Endothelial cell (in vitro differentiated cells): ENCODE results near the gene NFATC1. TPM values are rescaled to one million over a fixed set of nuclear protein-coding genes. Genes with fewer than 3 reads are reported as not detected.

Experiments
- DNase-seq: peaks from one replicate; pipeline ENCODE4 v3.0.0; 2021; ENCODE audit warnings: low spot score
- H3K27ac Mint-ChIP-seq: one replicate; pipeline ENCODE4 v1.8.0; 2021; ENCODE audit warnings: mixed read lengths, inconsistent platforms; ENCODE audit not compliant: unreplicated experiment
- H3K27me3 Mint-ChIP-seq: one replicate; pipeline ENCODE4 v1.8.0; 2021; ENCODE audit warnings: mild to moderate bottlenecking, moderate library complexity, mixed read lengths, inconsistent platforms; ENCODE audit not compliant: unreplicated experiment
- H3K36me3 Mint-ChIP-seq: one replicate; pipeline ENCODE4 v1.8.0; 2021; ENCODE audit warnings: mild to moderate bottlenecking, low read depth, mixed read lengths, inconsistent platforms; ENCODE audit not compliant: unreplicated experiment
- H3K4me1 Mint-ChIP-seq: one replicate; pipeline ENCODE4 v1.8.0; 2021; ENCODE audit warnings: mild to moderate bottlenecking, mixed read lengths, inconsistent platforms; ENCODE audit not compliant: unreplicated experiment
- H3K4me3 Mint-ChIP-seq: one replicate; pipeline ENCODE4 v1.8.0; 2021; ENCODE audit warnings: mild to moderate bottlenecking, mixed read lengths, inconsistent platforms; ENCODE audit not compliant: unreplicated experiment
- H3K9me3 Mint-ChIP-seq: one replicate; pipeline ENCODE4 v1.8.0; 2021; ENCODE audit warnings: mixed read lengths, inconsistent platforms; ENCODE audit not compliant: unreplicated experiment
- total RNA-seq: library from RNA; stranded (reverse); fragmentation: NEBNext Ultra II Directional; extraction: Animal tissue kit (Norgen Biotek cat#: 25700); gene quantifications from one replicate; pipeline ENCODE4 v1.2.1, GENCODE V29; 2021; ENCODE audit not compliant: unreplicated experiment
- TF ChIP-seq, protein P1 (sequence below): fragments of 200-600 bp; sonication (generic); IDR thresholded peaks from one replicate; pipeline ENCODE4 v1.5.0; 2021; ENCODE audit warnings: antibody characterized with exemption; ENCODE audit not compliant: unreplicated experiment

NFATC1 gene
- total RNA-seq, 1 donor from 2014 or later, result 40.6 TPM

DNA sequence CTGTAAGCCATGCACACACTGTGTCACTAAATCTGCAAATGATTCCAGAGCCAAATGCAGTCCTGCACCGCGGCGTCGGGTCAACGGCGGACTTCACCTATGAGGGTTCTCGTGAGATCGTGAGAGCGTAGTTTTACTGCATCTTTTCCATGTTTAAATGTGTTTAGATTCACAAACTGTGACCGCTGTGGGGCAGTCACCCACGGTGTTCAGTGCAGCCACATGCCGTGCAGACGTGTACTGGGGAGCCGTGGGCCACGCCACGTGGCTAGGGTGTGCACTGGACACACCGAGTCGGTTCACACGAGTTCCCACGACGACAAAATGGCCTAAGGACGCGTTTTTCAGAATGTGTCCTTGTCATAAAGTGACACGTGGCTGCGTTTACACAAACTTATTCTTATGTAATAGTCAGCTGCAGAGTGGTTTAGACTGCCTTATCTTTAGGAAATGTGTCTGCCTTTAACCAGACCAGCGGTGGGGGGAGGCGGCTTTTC lies 34.1 kb downstream of the NFATC1 start:
- peaks cover 15% of the 10 kb centered on the region for H3K36me3 Mint-ChIP-seq
- DNase-seq, result no peak
- TF ChIP-seq, protein P1, sequence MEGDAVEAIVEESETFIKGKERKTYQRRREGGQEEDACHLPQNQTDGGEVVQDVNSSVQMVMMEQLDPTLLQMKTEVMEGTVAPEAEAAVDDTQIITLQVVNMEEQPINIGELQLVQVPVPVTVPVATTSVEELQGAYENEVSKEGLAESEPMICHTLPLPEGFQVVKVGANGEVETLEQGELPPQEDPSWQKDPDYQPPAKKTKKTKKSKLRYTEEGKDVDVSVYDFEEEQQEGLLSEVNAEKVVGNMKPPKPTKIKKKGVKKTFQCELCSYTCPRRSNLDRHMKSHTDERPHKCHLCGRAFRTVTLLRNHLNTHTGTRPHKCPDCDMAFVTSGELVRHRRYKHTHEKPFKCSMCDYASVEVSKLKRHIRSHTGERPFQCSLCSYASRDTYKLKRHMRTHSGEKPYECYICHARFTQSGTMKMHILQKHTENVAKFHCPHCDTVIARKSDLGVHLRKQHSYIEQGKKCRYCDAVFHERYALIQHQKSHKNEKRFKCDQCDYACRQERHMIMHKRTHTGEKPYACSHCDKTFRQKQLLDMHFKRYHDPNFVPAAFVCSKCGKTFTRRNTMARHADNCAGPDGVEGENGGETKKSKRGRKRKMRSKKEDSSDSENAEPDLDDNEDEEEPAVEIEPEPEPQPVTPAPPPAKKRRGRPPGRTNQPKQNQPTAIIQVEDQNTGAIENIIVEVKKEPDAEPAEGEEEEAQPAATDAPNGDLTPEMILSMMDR, result no peak
- peaks cover 8% of the 10 kb centered on the region for H3K27me3 Mint-ChIP-seq
- H3K4me1 Mint-ChIP-seq, result peaks cover 8% of the 10 kb centered on the region
- H3K9me3 Mint-ChIP-seq, result no peaks in the 10 kb centered on the region
- H3K27ac Mint-ChIP-seq, result no peak overlapping the region
- no peak overlapping the region for H3K4me3 Mint-ChIP-seq

DNA sequence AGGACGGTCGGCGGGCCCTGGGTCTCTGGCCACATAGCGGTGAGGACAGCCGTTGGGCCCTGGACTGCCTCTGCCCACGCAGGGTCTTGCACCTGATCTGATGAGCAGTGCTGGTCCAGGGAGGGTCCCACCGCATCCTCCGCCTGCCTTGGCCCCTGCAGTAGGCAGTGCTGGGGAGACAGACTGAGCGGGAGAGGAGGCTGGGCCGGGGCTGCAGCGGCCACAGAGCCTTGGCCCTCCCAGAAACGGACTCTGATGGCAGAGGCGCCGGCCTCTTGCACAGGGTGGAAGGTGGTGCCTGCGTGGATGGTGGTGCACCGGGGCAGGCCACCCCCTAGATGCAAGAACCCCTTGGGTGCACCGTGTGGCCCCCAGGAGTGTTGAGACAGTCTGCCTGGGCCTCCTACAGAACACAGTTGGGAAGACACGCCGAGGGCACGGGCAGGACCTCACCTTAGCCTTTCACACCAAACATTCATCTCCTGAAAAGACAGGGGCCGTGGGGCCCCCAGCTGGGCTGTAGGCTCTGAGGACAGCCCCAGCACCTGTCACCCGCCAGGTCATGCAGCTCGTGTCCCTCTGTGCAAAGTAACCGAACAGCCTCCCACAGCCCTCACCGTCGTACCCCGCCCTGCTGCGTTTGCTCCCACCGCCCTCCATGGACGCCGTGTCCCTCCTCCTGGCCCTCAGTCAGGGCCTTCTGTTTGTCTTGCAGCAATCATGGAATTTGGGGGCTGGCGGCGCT lies 36.8 kb downstream of the NFATC1 start:
- H3K36me3 Mint-ChIP-seq, result peaks cover 10% of the 10 kb centered on the region
- DNase-seq, result no peak
- H3K4me3 Mint-ChIP-seq, result no peak overlapping the region
- peaks cover 8% of the 10 kb centered on the region for H3K4me1 Mint-ChIP-seq
- H3K27me3 Mint-ChIP-seq, result peaks cover 9% of the 10 kb centered on the region
- H3K9me3 Mint-ChIP-seq, result no peaks in the 10 kb centered on the region
- H3K27ac Mint-ChIP-seq, result no peak overlapping the region
- TF ChIP-seq, protein P1, result no peak

DNA sequence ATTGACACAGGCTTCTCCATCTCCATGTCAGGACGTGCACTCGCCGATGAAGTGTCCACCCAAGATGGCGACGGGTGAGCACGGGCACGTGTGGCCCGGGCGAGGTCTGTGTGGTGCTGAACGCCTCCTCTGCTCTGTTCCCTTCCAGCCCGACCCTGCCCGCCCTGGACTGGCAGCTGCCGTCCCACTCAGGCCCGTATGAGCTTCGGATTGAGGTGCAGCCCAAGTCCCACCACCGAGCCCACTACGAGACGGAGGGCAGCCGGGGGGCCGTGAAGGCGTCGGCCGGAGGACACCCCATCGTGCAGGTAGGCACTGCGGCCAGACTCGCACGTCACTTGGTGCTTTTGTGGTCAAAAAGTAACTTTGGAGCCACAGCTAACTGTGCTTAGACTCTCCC lies 37.7 kb downstream of the NFATC1 start:
- DNase-seq, result no peak
- H3K9me3 Mint-ChIP-seq, result no peaks in the 10 kb centered on the region
- H3K4me3 Mint-ChIP-seq, result no peak overlapping the region
- H3K27me3 Mint-ChIP-seq, result peaks cover 13% of the 10 kb centered on the region
- peaks cover 5% of the 10 kb centered on the region for H3K36me3 Mint-ChIP-seq
- TF ChIP-seq, protein P1, result no peak
- H3K27ac Mint-ChIP-seq, result no peak overlapping the region
- H3K4me1 Mint-ChIP-seq, result peaks cover 3% of the 10 kb centered on the region

DNA sequence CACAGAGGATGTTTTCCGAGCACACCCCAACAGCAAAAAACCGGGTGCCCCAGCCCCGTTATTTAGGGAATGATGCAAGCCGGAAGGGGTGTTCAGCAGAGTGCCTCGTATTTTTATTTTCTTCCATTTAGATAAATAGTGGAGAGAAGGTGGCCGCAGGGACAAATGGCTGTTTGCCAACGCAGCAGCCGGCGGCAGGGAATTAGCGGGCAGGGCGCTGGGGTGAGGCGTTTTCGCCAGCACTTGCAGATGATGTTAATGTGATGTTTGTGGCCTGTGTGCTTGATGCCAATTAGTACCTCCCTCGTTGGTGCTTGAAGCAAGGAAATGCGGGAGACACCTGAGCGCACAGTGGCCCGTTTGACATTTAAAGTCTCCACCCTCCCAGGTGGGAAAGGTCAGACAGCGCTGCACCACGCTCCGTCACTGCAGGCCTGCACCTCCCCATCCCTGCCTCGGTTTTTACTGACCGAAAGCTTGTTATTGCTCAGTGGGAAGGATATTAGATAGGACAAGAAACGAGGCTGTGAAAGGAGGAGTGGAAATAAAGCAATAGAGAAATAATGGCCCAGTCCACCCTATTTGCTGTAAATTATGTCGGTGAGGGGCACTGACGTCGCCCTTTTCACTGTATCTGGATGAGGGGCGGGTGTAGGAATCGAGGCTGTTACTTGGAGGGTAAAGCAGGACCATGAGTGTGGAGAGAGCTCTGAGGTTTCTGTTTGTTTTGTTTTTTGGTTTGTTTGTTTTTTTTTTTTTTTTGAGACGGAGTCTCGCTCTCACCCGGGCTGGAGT lies 39.1 kb downstream of the NFATC1 start:
- TF ChIP-seq, protein P1, result no peak
- Mint-ChIP-seq H3K27me3 (peaks cover 13% of the 10 kb centered on the region), H3K36me3 (peaks cover 5% of the 10 kb centered on the region), H3K4me1 (peaks cover 3% of the 10 kb centered on the region), H3K9me3 (no peaks in the 10 kb centered on the region), H3K27ac (no peak overlapping the region), H3K4me3 (peak overlapping the region; percentile 14)
- no peak for DNase-seq
